Measurements from ENCODE around the gene LYPLA2.
A peak's percentile ranks its signal among the peaks of the same experiment; 100 is the strongest.
"Not testable (repeated sequence)": the region's sequence is repeated elsewhere in the genome, so short reads cannot be mapped to it uniquely, and the experiment has no call there.

LYPLA2 gene

DNA sequence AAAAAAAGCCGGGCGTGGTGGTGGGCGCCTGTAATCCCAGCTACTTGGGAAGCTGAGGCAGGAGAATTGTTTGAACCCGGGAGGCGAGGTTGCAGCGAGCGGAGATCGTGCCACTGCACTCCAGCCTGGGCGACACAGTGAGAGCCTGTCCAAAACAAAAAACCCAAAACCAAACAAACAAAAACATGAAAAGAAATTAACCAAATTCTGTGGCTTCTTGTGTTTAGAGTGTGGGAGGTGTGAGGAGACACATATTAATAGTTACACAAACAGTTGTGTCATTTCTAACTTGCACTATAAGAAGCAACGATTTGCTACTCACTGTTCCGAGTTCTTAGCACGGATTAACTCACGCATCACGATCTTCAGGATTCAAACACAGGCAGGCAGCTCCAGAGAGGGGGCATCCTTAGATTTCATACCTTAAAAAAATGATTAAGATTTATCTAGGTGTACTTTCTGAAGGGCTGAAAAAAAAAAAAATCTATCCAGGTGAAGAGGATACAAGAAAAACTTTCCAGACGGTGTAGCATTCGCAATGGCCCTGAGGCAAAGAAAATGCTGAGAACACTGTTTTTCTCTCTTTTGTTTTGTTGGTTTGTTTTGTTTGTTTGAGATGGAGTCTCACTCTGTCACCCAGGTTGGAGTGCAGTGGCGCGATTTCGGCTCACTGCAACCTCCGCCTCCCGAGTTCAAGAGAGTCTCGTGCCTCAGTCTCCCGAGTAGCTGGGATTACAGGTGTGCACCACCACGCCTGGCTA is 35.0 kb downstream of the LYPLA2 start:
- Histone ChIP-seq H3K9ac (ENCODE audit: low read depth, low read length) (peak overlapping the region; percentile 92; the same call in 1 of the 2 replicates), H3K4me3 (ENCODE audit: low read length) (peak overlapping the region; percentile 95), H3K27me3 (ENCODE audit: insufficient read depth, low read length) (no peaks in the 10 kb centered on the region), H3K9me3 (ENCODE audit: insufficient read depth, low read depth, low read length) (no peaks in the 10 kb centered on the region), H3K27ac (ENCODE audit: low read length) (no peak overlapping the region), H3K36me3 (ENCODE audit: insufficient read depth, low read depth, low read length) (no peaks in the 10 kb centered on the region), H3K4me1 (ENCODE audit: insufficient read depth, low read length) (no peaks in the 10 kb centered on the region)

DNA sequence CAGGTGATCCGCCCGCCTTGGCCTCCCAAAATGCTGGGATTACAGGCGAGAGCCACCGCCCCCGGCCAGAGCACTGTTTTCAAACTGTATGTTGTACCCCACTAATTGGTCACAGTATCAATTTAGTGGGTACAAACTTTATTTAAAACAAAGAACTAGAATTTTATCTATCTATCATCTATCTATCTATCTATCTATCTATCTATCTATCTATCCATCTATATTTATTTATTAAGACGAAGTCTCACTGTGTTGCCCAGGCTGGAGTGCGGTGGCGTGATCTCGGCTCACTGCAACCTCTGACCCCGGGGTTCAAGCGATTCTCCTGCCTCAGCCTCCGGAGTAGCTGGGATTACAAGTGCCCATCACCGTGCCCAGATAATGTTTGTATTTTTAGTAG is 35.6 kb downstream of the LYPLA2 start:
- not testable (repeated sequence) for H3K9ac ChIP-seq (ENCODE audit: low read depth, low read length); H3K27me3 ChIP-seq (ENCODE audit: insufficient read depth, low read length); H3K36me3 ChIP-seq (ENCODE audit: insufficient read depth, low read depth, low read length); H3K4me1 ChIP-seq (ENCODE audit: insufficient read depth, low read length); H3K9me3 ChIP-seq (ENCODE audit: insufficient read depth, low read depth, low read length); H3K4me3 ChIP-seq (ENCODE audit: low read length); H3K27ac ChIP-seq (ENCODE audit: low read length)

DNA sequence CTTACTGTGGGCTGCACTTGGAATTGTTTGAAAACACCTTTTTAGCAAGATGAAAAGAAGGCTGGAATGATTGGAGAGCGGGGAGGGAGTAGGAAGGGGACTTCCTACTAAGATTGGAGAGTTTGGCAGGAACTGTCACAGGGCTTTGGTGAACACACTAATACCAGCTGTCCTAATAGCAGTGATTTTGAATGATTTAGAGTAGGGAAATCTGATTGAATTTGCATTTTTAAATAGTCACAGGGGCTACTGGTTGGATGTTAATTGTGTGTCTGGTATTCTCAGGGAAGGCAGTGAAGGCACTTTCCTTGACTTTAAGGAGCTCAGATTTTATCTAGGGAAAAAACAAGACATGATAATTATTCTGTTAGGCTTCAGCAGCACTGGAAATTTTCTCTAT is 36.8 kb downstream of the LYPLA2 start:
- Histone ChIP-seq H3K36me3 (ENCODE audit: insufficient read depth, low read depth, low read length) (no peaks in the 10 kb centered on the region), H3K27me3 (ENCODE audit: insufficient read depth, low read length) (no peaks in the 10 kb centered on the region), H3K27ac (ENCODE audit: low read length) (no peak overlapping the region), H3K9me3 (ENCODE audit: insufficient read depth, low read depth, low read length) (no peaks in the 10 kb centered on the region), H3K4me3 (ENCODE audit: low read length) (no peak overlapping the region), H3K9ac (ENCODE audit: low read depth, low read length) (no peak overlapping the region), H3K4me1 (ENCODE audit: insufficient read depth, low read length) (no peaks in the 10 kb centered on the region)

DNA sequence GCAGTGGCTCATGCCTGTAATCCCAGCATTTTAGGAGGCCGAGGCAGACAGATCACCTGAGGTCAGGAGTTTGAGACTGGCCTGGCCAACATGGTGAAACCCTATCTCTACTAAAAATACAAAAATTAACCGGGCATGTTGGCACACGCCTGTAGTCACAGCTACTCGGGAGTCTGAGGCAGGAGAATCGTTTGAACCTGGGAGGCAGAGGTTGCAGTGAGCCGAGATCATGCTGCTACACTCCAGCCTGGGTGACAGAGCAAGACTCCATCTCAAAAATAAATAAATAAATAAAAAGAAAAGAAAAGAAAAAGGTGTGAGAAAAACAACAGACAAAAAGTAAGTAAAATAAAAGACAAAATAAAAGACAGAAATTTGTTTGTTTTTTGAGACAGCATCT is 43.2 kb downstream of the LYPLA2 start:
- H3K4me3 ChIP-seq (ENCODE audit: low read length); H3K4me1 ChIP-seq (ENCODE audit: insufficient read depth, low read length); H3K36me3 ChIP-seq (ENCODE audit: insufficient read depth, low read depth, low read length); H3K9ac ChIP-seq (ENCODE audit: low read depth, low read length); H3K9me3 ChIP-seq (ENCODE audit: insufficient read depth, low read depth, low read length); H3K27ac ChIP-seq (ENCODE audit: low read length): not testable (repeated sequence)
- H3K27me3 ChIP-seq (ENCODE audit: insufficient read depth, low read length) = peaks cover 23% of the 10 kb centered on the region

DNA sequence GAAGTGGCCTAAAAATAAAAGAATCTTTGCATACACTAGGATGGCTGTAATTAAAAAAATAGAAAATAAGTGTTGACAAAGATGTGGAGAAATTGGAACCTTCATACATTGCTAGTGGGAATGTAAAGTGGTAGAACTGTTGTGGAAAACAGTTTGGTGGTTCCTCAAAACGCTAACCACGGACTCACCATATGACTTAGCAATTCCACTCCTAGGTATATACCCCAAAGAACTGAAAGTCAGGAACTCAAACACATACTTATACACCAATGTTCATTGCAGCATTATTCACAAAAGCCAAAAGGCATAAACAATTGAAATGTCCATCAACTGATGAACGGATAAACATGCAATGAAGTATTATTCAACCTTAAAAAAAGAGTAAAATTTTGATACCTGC is 45.1 kb downstream of the LYPLA2 start:
- Histone ChIP-seq H3K9me3 (ENCODE audit: insufficient read depth, low read depth, low read length) (no peaks in the 10 kb centered on the region), H3K4me3 (ENCODE audit: low read length) (no peak overlapping the region), H3K27ac (ENCODE audit: low read length) (no peak overlapping the region), H3K9ac (ENCODE audit: low read depth, low read length) (no peak overlapping the region), H3K36me3 (ENCODE audit: insufficient read depth, low read depth, low read length) (no peaks in the 10 kb centered on the region), H3K27me3 (ENCODE audit: insufficient read depth, low read length) (peaks cover 23% of the 10 kb centered on the region), H3K4me1 (ENCODE audit: insufficient read depth, low read length) (peaks cover 3% of the 10 kb centered on the region; the same call in 1 of the 2 replicates)

DNA sequence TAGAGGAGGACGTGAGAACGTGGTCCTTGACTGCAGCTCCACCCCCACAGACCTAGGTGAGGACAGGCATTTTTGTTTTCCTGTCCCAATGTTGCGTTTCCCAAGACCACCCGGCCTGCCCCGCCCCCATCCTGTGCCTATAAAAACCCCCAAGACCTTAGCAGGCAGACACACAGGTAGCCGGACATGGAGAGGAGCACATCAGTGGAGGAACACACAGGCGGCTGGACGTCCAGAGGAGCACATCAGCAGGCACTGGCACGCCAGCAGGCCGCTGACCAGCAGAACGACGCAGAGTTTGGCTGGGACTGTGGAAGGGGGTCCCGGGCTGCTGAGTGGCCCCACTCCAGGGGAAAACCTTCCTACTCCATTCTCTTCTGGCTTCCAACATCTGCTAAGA is 47.0 kb downstream of the LYPLA2 start:
- Histone ChIP-seq H3K36me3 (ENCODE audit: insufficient read depth, low read depth, low read length) (no peaks in the 10 kb centered on the region), H3K4me1 (ENCODE audit: insufficient read depth, low read length) (peaks cover 3% of the 10 kb centered on the region; the same call in 1 of the 2 replicates), H3K9ac (ENCODE audit: low read depth, low read length) (no peak overlapping the region), H3K9me3 (ENCODE audit: insufficient read depth, low read depth, low read length) (no peaks in the 10 kb centered on the region), H3K27me3 (ENCODE audit: insufficient read depth, low read length) (peaks cover 23% of the 10 kb centered on the region), H3K4me3 (ENCODE audit: low read length) (peak overlapping the region; percentile 61), H3K27ac (ENCODE audit: low read length) (no peak overlapping the region)

DNA sequence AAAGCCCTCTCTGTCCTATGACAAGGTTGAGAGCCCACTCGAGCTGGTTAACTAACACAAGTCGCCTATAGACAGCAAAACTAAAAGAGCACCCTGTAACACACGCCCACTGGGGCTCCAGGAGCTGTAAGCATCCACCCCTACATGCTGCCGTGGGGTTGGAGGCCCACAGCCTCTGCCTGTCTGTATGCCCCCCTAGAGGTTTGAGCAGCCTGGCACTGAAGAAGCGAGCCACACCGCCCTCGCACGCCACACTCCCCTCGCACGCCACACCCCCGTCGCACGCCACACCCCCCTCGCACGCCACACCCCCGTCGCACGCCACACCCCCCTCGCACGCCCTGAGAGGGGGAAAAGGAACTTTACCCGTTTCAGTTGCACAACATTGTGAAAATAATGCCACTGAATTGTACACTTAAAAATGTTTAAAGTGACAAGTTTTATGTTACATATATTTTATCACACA is 47.5 kb downstream of the LYPLA2 start:
- Histone ChIP-seq H3K9ac (ENCODE audit: low read depth, low read length) (no peak overlapping the region), H3K9me3 (ENCODE audit: insufficient read depth, low read depth, low read length) (no peaks in the 10 kb centered on the region), H3K27ac (ENCODE audit: low read length) (no peak overlapping the region), H3K27me3 (ENCODE audit: insufficient read depth, low read length) (peaks cover 23% of the 10 kb centered on the region), H3K4me1 (ENCODE audit: insufficient read depth, low read length) (peaks cover 3% of the 10 kb centered on the region; the same call in 1 of the 2 replicates), H3K4me3 (ENCODE audit: low read length) (peak overlapping the region; percentile 61), H3K36me3 (ENCODE audit: insufficient read depth, low read depth, low read length) (no peaks in the 10 kb centered on the region)

DNA sequence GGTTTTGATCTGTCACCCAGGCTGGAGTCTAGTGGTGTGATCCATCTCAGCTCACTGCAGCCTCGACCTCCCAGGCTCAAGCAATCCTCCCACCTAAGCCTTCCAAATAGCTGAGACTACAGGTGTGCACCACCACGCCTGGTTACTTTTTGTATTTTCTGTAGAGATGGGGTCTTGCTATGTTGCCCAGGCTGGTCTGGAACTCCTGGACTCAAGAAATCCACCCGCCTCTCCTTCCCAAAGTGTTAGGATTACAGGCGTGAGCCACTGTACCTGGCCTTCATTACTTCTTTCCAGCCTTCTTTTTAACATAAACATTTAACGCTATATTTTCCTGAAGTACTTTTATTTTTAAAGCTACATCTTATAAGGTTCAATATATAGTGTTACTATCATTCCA is 52.7 kb downstream of the LYPLA2 start:
- H3K4me1 ChIP-seq (ENCODE audit: insufficient read depth, low read length) = no peaks in the 10 kb centered on the region
- H3K9ac ChIP-seq (ENCODE audit: low read depth, low read length) = no peak overlapping the region
- no peaks in the 10 kb centered on the region for H3K27me3 ChIP-seq (ENCODE audit: insufficient read depth, low read length)
- H3K27ac ChIP-seq (ENCODE audit: low read length) = no peak overlapping the region
- H3K4me3 ChIP-seq (ENCODE audit: low read length) = no peak overlapping the region
- H3K36me3 ChIP-seq (ENCODE audit: insufficient read depth, low read depth, low read length) = no peaks in the 10 kb centered on the region
- no peaks in the 10 kb centered on the region for H3K9me3 ChIP-seq (ENCODE audit: insufficient read depth, low read depth, low read length)

Data from iPS-20b (cell line).